GM12801 (cell line): ENCODE measurements around the gene NCAPG2.

ENCODE experiments used
- CTCF ChIP-seq: IDR thresholded peaks from one replicate; pipeline ENCODE4 v1.5.1; 2011; ENCODE audit warnings: control low read depth; ENCODE audit not compliant: insufficient read length; ENCODE audit errors: extremely low read depth

The NCAPG2 gene

DNA sequence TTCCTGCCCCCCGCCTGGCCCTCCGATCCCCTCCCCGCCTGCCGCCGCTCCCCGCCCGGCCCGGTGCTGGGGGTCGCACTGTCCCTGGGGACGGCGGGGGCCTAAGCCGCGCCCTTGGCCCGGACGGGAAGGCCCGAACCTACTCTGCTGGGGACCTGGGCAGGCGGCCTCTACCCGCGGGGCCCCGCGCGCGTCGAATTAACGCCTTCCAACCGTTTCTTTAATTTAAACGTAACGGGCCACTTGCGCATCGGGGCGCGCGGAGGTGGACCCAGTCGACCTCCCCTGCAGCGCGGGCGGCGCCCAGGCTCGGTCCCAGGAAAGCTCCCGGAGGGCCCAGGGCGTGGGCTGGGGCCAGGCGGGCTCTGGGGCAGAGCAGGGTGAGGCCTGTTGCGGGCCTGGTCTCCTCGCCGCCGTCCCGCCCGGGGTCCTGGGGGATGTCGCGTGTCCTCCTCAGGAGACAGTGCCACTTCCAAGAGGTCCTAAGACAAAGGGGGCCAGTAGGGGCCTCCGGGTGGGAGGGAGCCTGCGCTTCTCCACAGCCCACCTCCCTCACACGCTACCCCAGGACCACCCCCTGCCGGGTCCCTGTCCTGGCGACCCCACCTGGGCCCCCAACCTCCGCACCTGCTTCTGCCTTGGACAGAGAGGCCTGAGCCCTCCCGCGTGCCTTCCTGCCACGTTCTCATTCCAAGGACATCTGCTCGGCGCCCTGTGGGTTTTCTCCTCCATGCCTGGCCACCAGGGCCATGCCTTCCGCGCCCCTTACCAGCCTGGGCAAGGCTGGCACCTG, 116.3 kb downstream of the NCAPG2 start:
- no peak for TF ChIP-seq CTCF

DNA sequence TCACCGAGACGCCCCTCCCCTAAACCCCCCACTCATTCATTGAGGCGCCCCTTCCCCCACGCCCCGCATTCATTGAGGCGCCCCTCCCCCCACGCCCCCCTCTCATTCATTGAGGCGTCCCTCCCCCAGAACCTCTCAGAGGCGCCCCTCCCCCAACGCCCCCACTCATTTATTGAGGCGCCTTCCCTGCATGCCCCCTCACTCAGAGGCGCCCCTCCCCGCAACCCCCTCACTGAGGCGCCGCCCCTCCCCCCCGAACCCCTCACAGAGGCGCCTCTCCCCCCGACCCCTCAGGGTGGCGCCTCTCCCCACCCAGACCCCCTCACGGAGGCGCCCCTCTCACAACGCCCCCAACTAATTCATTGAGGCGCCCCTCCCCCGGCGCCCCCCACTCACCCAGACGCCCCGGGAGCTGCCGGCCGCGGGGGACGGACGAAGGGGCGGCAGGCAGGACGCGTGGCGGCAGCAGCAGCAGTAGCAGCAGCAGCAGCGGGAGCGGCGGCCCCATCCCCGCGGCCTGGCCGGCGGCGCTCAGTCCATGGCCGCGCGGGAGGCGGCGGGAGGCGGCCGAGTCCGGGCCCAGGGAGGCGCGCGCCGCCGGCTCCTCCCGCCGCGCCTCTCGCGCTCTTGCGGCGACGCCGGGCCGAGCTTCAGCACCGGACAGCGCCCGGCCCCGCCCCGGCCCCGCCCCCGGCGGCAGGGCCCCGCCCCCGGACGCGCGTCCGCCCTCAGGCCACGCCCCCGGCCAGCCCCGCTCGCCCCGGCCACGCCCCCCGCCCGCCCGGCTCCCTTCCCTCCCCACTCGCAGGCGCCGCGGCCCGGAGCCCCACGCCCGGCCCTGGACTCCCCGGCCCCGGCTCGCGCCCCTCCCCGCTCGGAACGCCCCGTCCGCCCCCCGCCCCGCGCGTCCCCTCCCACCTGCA, 117.2 kb downstream of the NCAPG2 start, which contains the start of gene PTPRN2:
TSS of gene PTPRN2 (minus strand) at position 662 of the 923 bp plus-strand sequence.
- no peak for TF ChIP-seq CTCF

DNA sequence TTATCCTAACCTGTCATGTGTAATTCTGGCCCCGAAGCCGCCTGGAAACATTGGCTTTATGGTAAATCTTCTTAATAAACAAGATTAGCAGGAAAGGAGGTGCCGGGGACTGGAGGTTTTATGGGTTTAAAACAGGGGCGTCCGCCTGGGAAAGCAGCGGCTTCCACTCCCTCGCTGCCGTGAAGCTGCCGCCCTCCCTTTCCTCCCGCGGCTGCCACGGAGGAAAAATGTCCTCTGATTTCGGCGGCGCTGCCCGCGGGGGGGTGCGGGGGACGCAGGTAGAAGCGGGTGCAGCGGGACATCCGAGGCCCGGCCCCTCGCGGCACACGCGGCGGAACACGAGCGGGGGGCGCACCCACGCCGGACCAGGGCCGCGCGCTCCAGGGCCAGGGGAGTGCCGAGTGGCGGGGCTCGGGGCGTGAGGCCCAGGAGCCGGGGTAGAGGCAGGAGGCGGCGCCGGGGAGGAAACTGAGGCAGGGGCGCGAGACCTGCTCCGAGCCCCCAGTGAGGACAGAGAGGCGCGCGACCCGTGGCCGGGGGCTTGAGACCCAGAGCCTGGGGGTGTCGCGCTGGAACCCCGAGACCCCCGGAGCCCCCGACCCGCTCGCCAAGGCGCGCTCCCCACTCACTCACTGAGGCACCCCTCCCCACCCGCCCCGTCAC, 118.0 kb downstream of the NCAPG2 start:
- TF ChIP-seq CTCF, result no peak

GRCh38 chr7:158585721-158586498, 118.7 kb downstream of the NCAPG2 start:
- TF ChIP-seq CTCF, result no peak

- no peak for TF ChIP-seq CTCF
These were observed 120.2 kb downstream of the NCAPG2 start for GRCh38 chr7:158584407-158584806.

DNA sequence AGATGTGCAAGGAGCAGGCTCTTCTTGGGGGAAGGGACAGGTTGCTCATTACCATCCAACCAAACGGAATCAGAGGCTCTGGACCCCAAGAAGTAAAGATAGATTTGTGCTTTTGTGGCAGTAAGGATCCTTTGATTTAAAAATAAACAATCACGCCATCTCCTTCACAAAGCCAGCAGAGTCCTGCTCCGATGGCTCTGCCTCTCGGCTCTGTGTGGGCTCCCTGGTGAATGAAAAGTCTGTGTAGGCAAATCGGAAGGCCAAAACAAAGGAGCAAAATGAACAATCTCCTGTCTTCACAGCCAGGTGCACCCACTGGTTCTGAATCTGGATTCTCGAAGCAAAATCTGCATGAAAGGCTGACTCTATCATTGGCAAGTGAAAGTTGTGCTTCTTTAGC, 120.8 kb downstream of the NCAPG2 start:
- no peak for TF ChIP-seq CTCF

- no peak for TF ChIP-seq CTCF
These were observed 121.5 kb downstream of the NCAPG2 start for GRCh38 chr7:158583143-158583542.
